ENCODE data around the gene LTF.

DNA sequence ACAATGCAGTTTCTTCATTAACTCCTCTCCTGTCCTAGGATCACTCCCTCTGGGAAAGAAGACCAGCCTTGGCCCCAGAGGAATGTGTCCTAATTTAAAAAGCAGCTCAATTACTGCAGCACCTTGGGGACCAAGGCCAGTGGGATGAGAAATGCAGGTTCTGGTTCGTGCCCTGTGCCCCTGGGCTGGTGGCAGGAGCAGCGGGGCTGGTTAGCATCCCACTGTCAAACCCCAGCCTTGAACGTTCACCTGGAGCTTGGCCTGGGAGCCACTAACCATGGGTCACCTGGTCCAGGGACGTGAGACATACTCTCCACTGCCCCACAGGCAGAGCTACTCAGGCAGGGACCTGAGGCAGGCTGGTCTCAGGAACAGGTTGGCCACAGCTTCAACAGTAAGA, 24.7 kb upstream of the LTF start:
- TF ChIP-seq, protein P1, sequence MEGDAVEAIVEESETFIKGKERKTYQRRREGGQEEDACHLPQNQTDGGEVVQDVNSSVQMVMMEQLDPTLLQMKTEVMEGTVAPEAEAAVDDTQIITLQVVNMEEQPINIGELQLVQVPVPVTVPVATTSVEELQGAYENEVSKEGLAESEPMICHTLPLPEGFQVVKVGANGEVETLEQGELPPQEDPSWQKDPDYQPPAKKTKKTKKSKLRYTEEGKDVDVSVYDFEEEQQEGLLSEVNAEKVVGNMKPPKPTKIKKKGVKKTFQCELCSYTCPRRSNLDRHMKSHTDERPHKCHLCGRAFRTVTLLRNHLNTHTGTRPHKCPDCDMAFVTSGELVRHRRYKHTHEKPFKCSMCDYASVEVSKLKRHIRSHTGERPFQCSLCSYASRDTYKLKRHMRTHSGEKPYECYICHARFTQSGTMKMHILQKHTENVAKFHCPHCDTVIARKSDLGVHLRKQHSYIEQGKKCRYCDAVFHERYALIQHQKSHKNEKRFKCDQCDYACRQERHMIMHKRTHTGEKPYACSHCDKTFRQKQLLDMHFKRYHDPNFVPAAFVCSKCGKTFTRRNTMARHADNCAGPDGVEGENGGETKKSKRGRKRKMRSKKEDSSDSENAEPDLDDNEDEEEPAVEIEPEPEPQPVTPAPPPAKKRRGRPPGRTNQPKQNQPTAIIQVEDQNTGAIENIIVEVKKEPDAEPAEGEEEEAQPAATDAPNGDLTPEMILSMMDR (IDR thresholded peaks at IDR 0.05; ENCODE audit: low read depth, low read length) = no peak
- no peak for TF ChIP-seq EZH2phosphoT487 (IDR thresholded peaks at IDR 0.05; ENCODE audit: low read depth)

All from OCI-LY3 (cell line).